ENCODE results near the gene ABHD6.
"Not testable (repeated sequence)": the region's sequence is repeated elsewhere in the genome, so short reads cannot be mapped to it uniquely, and the experiment has no call there.

The ABHD6 gene

GRCh38 chr3:58243976-58244585 is 6.5 kb downstream of the ABHD6 start:
- no peak for DNase-seq

- DNase-seq: no peak
These were observed 8.8 kb downstream of the ABHD6 start for GRCh38 chr3:58246148-58247047.

DNA sequence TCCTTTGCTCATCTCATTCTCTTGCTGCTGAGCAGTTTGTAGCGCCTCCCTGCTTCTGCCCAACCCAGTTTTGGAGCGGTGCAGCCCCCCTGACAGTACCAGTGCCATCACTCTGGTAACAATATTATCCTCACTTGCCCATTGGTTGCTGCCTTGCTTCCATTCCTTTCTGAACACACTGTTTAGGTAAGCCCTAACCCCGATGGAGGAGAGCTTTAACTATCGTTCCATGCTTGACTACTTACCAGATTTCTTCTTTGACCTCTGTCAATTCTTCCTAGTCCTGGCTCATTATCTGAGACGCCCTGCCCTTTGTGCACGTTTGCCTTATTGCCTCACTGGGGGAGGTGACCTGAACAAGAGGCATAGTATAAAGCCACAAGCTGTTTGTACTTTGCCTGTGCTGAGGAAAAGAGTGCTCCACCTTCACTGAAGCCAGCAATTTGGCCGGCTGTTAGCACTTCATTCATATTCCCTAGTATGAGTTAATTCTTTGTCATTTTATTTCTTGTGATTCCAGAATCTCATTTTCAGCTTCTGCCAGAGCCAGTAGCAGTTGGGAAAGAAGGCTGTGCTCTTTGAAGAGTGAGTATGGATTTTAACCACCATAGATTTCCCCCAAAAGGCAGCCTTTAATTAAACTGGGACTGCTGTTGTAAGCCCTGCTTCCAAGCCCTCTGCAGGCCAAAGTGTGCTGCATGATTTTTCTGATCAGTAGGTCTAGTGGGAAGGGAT is 11.9 kb downstream of the ABHD6 start:
- DNase-seq: no peak

GRCh38 chr3:58250093-58250707 is 12.6 kb downstream of the ABHD6 start:
- no peak for DNase-seq

DNA sequence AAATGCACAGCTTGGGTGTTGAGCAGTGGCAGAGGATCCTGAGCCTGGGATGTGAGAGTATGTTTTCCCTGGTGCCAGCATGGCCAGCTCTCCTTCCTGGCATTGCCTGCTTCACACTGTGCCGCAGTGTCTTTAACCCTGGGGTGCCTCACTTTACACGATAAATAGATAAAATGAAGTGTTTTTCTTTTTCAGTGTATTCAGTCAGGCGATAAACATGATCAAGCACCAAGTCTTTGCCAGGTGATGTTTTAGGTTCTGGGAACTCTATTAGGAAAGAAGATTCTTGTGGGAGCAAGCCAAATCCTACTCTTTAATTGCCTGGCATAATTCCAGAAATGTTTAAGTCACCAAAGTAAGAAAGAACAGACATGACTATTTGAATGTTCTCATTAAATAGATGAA is 14.0 kb downstream of the ABHD6 start:
- no peak for DNase-seq

- DNase-seq: no peak
These were observed 16.6 kb downstream of the ABHD6 start for GRCh38 chr3:58254144-58254543.

GRCh38 chr3:58256061-58256460 is 18.5 kb downstream of the ABHD6 start:
- no peak for DNase-seq

DNA sequence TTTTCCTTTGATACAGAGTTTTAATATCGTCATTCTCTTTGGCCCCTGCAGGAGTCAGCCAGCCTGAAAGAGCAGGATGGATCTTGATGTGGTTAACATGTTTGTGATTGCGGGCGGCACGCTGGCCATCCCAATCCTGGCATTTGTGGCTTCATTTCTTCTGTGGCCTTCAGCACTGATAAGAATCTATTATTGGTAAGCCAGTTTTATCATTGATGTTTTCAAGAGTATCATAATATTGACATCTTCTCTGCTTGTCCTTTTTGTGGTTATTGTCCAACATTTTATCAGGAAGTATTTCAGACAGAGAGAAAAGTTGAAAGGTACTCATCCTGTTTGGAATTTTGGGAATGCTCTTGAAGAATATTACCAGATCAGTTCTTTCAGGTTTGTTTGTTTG is 18.9 kb downstream of the ABHD6 start:
- no peak for DNase-seq

DNA sequence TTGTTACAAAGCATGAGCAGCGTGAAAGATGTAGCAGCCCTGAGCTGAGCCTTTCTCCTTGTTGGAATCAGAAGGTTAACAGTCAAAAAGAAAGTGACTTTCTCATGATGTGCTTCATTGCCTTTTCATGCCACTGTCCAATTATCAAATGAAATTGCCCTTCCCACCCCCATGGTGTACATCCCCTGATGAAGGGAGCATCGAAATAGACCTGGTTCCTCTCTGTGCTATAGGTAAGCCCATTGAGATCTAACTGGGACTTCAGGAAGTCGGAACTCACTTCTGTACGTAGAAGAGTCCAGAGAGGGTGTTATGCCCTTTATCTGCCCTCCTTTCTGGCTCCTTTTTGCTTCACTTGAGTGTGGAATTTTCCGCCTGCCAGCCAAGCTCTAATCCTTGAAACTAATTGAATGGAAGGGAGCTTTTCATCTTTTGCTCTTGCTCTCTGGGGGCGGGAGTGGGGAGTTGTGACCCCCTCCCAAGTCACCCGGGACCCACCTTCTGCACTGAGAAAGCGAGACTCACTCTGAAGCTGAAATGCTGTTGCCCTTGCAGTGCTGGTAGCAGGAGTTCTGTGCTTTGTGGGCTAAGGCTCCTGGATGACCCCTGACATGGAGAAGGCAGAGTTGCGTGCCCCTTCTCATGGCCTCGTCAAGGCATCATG is 20.9 kb downstream of the ABHD6 start:
- DNase-seq: no peak

- no peak for DNase-seq
These were observed 22.7 kb downstream of the ABHD6 start for GRCh38 chr3:58260261-58260731.

GRCh38 chr3:58260733-58261132 is 23.1 kb downstream of the ABHD6 start:
- no peak for DNase-seq

GRCh38 chr3:58261954-58262666 is 24.5 kb downstream of the ABHD6 start:
- DNase-seq: no peak

GRCh38 chr3:58266577-58266976 is 29.0 kb downstream of the ABHD6 start:
- DNase-seq: no peak

- not testable (repeated sequence) for DNase-seq
These were observed 30.0 kb downstream of the ABHD6 start for GRCh38 chr3:58267543-58267942.

GRCh38 chr3:58269356-58269755 is 31.8 kb downstream of the ABHD6 start:
- DNase-seq: no peak

DNA sequence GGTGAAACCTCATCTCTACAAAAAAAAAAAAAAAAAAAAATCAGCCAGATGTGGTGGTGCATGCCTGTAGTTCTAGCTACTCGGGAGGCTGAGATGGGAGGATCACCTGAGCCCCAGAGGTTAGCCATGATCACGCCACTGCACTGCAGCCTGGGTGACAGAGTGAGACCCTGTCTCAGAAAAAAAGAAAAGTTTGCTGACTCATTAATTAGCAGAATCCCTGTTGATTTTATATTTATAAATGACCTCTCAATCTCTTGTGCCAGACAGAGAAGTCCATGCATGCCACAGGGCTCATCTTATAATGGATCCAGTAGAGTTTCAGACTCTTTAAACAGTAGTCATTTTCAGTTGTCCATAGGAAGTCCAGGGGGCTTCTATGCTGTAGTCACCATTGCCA is 32.9 kb downstream of the ABHD6 start:
- no peak for DNase-seq

DNA sequence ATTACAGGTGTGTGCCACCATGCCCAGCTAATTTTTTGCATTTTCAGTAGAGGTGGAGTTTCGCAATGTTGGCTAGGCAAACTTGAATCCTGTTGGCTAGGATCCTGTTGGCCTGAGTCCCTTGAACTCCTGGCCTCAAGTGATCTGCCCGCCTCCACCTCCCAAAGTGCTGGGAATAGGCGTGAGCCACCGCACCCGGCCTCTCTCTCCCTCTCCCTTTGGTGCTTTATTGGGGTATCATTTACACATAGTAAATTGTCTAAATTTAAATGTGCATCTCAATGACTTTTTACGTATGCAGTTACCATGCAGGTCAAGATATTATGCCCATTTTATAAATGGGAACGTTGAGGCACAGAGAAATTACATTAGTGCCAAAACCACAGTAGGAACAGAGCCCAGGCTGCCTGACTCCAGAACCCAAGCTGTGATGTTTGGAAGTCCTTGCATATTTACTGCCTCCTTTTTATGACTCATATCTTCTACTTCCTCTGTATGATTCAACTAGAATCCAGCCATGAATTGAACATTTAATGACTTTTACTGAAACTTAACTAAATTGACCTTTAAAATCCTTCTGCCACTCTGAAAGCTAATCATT is 34.4 kb downstream of the ABHD6 start:
- DNase-seq: no peak

- DNase-seq: no peak
These were observed 35.3 kb downstream of the ABHD6 start for GRCh38 chr3:58272891-58273290.

DNA sequence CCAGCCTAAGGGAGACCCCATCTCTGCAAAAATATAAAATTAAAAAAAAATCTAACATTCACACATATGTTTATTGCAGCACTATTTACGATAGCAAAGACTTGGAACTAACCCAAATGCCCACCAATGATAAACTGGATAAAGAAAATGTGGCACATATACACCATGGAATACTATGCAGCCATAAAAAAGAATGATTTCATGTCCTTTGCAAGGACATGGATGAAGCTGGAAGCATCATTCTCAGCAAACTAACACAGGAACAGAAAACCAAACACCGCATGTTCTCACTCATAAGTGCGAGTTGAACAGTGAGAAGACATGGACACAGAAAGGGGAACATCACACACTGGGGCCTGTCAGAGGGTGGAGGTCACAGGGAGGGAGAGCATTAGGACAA is 35.8 kb downstream of the ABHD6 start:
- not testable (repeated sequence) for DNase-seq

GRCh38 chr3:58274027-58274614 is 36.5 kb downstream of the ABHD6 start:
- DNase-seq: no peak

DNA sequence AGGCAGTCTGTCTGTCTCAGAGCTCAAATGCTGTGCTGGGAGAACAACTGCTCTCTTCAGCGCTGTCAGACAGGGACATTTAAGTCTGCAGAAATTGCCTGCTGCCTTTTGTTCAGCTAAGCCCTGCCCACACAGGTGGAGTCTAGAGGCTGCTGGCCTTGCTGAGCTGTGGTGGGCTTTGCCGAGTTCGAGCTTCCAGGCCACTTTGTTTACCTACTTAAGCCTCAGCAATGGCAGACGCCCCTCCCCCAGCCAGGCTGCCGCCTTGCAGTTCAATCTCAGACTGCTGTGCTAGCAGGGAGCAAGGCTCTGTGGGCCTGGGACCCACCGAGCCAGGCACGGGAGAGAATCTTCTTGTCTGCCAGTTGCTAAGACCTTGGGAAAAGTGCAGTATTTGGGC is 43.5 kb downstream of the ABHD6 start:
- DNase-seq: no peak
